Activated CD8-positive, alpha-beta memory T cell treated with anti-CD3 and anti-CD28 coated beads for 1 hour (primary cell): ENCODE data around the gene FOXF1.

ENCODE experiments used
- DNase-seq, 2 donors: peaks; one replicate each; pipeline ENCODE4 v3.0.0-alpha.2; 2020; ENCODE audit warnings: low read depth in 1 of 2; ENCODE audit errors: extremely low read depth in 1 of 2

FOXF1 gene

DNA sequence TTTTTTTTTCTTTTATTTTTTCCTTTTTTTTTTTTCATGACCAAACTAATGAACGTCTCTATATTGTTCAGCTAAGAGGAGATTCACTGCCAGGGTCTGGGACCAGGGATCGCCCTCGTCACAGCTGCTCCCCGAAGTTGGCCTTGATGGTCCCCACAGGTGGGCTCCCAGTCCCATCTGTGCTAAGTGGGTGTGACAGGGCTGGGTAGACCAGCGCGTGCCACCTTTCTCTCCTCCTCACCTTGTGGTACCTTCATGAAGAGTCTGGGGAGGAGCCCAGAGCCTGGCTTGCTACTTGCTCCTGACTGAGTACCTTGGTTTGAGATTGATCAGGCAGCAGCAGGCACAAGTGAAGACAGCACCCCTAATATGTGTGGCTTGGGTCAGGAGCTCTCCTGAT, 6.5 kb upstream of the FOXF1 start:
- no peak for DNase-seq

DNA sequence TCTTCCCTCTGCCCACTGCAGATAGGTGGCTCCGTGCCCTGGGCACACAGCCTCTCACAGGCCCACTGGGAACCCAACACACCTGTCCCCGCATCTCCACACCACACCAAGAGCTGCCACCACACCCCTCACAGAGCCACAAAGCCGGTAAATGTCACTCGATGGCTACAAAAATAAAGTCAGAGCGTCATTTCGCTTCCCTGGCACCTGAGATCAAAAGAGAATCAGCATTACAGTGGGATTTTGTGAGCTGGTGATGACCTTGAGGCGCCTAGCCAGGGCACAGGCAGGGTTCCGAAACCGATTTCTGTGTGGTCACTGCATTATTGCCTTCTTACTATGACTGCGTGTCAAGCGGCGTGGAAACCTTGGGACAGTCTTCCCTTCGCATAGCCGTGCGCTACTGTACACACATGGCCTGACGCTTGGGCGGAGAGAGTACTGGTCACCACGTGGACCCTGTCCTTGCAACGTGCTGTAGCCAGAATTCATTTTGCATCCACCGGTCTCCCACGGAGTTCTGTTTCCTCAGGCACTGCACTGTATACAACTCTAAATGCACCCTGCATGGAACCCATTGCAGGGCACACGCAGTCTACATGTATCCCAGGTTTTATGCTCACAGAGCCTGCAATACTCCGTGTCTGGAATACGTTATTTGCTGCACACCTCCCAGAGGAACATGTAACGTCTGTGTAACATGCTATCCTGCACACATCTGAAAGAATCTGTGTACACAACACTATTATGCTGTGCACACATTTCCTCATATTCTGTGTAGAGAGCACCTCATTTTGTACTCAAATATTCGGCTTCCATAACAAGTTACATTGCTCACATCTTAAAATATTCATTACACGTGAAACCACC, 5.8 kb upstream of the FOXF1 start:
- DNase-seq: no peak

DNA sequence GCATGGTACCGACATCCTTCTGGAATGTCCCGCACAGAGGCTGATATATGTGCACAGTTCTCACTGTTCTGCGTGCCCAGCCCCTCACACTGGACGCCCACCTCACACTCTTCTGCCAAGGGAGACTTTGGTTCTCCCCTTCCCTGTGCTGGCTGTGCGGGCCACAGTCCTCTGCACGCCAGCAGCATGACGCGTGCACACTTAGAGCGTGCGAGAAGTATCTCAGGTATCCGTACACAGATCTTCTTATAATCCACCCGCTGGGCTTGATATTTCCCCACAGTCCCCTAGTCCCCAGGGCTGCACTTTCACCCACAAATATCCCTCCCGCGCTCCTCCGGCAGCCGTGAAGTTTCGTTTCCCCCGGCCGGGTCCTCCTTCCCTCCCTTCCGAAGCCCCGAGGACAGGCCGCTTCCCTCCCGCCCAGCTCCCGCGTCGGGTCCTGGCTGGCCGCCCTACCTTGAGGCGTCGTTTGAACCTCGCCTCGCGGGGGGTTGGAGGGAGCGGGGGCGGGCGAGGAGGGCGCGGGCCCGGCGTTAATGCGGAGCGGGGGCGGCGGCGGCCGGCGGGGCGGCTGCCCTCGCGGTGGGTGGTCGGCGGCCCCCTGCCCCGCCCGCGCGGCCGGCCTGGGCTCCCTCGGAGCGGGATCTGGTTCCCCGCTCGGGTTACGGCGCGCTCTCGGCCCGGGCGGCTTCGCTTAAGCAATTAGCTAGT, 5.0 kb upstream of the FOXF1 start:
- no peak for DNase-seq

DNA sequence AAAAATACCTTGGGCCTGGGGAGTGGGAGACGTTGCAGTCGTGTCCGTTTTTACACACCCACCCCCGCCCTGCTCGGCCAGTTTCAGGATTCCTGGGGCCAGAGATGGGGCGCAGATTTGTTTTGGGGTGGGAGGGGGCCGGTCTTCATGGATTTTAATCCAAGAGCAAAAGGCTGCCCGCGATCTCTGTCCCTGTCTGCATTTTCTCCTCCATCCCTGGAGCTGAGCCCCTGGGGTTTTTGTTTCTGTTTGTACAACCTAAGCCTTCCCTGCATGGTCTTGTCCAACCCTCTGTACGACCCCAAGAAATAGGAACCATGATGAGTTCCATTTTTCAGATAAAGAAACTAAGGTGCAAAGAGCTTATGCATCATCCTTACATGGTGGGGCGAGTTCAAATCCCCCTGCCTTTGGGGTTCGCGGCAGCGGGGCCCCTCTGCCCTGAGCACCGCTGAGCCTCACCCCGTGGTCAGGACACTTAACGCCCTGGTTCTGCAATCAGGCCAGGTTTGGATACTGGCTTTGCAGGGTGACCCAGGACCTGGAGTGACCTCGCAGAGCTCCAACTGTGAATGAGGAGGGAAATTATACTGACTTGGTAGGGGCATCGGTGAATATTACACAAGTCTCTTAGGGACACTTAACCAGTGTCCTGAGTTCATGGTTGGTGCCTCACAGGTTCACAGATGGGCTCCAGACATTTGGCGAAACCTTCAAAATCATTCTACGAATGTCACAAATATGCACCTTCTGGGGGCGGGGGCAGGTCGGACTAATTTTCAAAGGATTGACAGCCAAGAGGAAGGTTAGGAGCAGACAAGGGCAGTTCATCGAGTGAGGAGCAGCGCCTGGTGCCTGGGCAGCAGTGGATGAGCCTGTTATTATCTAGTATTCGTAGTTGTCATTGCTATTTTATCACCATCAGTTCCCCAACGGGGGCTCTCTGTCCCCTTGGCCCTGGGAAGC, 4.1 kb upstream of the FOXF1 start:
- no peak for DNase-seq

DNA sequence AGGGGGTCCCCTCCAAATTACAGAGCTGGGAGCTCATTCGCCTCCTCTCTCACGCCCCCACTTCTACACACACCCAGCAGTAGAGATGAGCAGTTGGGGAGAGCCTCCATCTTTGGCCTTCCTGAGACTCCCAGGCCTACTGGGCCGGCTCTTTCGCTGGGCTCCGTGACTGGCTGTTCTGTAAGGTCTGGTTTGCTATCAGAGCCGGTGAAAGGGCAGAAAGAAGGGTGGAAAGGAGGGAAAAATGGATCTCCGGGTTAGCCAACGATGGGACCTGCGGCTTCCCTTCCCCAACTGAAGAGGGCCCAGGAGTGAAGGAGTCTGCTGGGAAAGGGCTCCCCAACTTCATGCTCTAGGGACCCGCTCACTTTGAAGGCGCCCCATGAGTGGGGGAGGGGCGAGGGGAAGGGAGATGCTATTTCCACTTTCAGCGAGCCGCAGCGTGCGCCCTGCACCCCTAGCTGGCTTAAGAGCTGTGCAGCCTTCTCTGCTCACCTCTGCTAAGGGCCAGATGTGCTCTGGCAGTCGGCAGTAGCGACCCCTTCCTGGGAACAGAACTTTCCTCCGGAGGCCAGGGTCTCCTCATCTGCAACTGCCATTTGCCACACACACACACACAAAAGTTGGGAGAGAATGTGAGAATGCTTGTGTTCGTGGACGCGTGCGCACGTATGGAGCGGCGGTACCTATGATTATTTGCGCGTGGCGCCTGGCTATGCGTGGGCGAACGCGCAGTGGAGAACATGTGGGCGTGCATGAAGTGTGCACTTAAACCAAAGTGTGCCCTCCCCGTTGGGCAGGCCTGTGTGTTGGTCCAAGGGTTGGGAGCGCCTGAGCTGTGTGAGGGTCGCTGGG, 2.9 kb upstream of the FOXF1 start:
- DNase-seq: no peak

DNA sequence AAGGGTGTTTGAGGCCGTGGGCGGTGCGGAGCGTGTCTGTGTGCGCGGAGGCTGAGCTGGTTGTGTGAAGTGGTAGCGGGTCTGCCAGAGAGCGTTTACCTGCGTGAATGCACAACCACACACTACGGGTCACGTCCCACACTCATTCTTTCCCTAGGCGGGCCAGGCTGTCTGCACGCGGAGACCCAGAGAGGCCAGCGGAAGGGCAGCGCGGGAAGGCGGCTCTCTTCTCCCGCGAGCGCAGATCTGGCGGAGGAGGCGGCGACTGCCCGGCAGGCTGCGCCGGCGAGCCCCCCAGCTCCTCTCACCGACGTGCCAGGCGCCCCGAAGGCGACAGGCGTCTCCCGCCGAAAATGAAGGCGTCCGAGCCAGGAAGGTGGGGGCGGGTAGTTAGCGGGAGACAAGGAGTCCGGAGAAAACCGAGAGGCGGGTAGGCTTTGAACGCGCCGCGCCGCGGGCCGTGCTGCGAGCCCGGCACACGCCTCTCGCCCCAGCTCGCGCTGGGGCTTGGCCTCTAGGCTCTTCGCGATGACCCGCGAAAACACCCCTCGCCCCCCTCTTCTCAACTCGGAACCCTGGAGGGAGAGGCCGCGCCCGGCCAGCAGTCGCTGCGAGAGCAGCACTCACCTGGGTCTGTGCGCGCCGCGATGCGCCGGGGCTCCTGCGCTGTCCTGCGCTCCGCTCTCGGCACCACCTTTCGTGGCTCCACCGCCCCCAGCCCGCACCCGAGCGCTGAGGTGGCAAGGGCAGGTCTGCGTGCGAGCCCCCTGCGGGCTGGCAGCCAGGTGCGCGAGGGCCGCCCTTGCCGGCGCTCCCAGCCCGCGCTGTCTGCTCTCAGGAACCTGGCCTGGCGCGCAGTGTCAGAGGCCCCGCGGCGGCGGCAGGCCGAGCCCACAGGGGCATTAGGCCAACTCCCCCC, 2.0 kb upstream of the FOXF1 start:
- no peak for DNase-seq

DNA sequence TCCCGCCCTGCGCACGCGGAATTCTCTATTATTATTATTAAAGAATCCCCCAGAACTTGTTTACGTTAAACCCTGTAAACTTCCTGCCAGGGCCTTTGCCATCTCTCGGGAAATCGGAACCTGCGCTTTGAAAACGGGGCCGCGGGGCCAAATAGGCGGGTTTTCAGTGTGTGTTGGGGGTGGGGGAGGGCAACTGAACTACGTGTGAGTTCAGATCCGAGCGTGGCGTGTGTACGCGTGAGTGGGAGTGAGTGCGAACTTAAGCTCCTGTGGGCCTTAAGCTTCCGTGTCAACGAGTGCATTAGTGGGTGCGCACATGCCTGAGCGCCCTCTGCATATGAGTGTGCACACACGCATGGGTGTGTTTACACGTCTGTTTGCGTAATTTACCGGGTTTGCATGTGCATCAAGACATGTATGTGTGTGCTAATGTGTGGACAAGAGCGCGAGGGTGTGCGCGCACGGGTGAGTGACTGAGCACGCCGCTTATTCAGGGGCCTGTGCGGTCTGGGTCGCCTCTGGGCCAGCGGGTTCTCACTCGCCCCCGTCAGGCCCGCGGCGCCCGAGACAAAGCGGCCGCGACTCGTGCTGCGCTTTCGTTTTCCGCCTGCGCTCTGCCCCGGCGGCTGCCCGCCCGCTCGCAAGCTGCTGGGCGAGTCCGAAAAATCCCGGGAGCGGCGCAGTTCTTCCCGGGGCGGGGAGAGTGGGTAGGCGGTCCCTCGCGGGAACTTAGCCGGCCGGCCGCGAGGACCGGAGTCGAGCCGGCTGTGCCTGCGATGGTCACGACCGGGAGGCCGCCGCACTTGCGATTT, 1.2 kb upstream of the FOXF1 start:
- DNase-seq: no peak

DNA sequence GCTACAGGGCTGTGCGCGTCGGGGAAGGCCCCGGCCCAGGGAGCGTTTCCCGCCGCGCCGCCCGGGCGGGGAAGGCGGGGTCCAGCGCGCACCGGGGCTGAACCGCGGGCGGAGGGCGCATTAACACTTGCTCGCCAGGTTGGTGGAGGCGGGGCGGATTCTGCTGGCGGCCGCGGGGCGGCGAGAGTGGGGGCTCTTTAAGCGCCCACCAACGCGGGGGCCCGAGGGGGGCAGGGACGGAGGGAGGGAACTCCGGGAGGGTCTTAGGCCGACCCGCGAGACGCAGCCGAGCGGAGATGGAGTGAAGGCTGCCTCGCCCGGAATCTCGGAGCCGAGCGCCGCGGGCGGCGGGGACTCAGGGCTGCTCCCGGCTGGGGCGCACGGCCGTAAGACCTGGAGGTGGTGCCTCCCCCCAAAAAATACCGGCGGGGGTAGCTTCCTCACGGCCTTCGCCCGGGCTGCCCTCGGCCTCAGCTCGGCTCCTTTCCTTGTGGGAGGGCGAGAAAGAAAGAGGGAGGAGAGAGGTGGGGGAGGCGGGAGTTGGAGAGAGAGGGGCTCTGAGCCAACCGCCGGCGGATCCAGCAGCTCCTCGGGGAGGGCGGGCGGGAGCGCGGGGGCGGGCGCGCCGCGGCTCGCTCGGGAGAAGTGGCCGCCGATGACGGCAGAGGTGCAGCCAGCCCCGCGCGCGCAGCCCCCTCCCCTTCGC, 415 bp upstream of the FOXF1 start:
- no peak for DNase-seq

DNA sequence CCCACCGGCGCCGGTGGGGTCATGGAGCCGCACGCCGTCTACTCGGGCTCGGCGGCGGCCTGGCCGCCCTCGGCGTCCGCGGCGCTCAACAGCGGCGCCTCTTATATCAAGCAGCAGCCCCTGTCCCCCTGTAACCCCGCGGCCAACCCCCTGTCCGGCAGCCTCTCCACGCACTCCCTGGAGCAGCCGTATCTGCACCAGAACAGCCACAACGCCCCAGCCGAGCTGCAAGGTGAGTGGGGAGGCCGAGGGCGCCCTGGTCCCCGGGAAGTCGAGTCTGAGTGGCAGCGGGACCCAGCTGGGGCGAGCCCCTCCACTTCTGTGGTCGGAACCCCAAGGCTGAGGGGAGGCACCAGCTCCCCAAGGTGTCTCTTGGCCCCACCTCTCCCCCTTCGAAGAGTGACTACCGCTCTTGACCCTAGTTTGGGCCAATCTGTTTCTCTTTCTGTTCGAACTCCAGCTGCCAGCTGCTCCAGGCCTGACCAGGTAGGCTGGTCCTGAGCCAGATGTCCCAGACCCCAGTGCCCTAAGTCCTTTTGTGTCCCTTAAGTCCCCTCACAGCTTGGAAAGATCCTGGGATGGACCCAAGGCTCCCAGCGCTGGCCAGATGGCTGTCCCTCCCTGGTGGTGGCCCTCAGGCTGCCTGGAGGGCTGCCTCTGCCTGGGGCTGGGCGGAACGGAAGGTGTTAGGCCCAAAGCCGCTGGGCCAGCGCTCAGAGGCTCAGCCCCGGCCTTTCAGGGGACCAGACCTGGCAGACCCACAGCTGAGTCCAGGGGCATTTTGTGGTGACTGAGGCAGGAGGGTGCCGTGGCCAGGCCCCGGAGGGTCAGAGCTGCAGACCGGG, 1.2 kb downstream of the FOXF1 start:
- no peak for DNase-seq

DNA sequence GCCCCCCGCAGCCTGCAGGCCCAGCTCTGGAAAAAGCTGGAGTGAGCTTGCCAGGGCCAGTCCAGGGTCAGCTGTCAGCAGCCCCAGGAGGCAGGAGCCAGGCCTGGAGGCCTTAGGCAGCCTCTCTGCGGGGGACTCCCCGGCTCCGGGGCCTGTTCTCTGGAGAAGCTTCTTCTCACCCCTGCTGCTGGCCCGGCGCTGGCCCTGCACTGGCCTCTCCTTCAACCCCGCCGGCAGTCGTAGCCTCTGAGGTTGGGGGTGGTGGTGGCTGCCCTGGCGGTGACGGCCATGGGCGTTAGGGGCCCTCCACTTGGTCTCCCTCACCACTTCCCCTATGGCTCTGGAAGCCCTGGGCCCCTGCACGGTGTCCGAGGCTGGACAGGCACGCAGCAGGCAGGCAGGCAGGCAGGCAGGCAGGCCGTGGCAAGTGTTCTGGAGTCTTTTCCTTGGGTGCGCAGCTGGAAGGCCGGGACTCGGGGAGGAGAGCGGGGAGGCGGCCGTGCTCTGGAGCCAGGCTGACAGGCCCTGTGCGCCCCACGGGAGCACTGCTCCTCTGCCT, 2.1 kb downstream of the FOXF1 start:
- DNase-seq: no peak

DNA sequence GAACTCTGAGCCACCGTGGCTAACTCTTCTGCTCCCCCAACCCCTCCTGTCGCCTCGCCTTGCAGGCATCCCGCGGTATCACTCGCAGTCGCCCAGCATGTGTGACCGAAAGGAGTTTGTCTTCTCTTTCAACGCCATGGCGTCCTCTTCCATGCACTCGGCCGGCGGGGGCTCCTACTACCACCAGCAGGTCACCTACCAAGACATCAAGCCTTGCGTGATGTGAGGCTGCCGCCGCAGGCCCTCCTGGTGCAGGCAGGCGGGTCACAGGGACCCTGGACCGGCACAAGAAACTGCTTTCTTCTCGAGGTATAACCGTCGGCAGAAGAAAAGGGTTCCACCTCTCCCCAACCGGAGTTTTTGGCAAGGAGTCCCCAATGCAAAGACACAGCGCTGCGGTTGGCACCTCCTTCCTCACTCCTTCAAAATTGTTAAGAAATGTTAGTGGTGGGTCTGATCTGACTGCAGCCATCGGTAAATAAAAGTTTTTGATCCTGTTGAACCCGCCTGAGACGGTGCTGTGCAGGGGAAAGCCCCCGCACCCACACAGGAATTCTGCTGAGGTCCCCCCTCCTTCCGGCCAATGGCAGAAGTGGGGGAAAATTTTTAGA, 2.6 kb downstream of the FOXF1 start:
- DNase-seq: no peak

DNA sequence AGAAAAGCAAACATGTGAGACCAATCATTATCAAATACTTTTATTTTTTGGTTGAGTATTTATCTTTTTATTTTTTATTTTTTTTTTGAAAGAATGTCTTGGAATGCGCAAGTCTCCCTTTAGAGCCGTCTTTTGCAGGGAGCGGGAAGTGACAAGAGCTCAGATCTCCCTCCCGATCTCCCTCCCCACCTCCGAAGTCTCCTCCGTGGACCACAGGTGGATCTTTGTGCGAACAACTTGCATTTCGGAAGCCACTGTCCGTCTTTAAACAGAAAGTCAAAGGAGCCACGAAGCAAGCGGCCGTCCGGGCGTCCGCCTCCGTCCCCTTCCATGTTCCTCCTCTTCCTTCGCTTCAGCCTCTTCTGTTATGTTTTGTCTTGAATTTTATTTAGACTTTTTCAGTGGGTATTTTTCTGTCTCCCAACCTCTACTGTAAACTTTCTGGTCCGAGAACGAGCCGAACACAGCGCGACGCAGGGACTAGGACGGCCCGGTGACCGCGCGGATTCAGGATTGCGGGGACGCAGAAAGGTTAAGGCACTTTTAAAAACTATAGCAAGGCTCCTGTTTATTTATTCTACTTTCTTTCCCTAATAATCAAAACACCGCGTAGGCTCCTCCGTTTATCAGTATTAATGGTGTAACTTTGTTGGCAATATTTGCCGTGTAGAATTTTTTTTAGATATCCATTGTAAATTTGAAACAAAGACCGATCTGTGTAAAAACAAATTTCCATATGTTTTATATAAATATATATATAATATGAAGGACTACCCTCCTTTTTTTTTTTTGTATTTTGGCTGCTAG, 3.3 kb downstream of the FOXF1 start:
- DNase-seq: no peak

DNA sequence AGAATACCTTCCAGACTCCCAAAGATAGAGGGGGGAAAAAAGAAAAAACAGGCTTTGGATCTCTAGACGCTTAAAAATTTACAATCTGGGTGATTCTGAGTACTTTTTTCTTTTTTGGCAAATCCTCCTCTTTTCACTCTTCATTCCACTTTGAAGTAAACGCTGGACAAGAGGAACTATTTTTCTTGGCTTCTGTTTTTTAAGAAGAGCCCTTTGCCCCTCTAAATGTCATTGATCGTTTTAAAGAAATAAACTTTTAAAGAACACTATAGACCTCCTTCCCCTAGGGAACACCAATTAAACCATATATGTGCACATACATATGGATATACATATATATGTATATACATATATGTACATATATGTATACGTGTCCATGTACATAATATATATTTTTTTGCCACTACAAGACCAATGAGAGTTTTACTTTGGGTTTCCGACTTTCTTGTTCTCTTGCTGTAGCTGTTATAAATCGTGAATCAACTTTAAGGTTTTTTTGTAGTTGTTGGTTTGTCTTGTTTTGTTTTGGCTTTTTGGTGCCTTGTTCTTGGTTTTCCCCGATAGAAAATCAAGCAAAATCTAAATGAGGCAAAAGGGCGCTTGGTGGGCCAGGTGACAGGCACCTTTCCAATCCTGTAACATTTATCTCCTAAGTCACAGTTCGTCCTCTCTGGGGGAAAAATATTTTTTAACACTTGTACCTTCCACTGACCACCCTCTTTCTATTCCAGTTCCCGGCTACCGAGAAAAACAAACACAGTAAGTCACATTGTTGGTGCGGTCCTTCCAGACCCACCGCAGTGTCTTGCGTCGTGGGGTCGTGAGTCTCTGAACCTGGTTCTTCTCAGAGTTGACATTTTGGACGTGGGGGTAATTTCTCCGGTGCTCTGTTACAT, 4.4 kb downstream of the FOXF1 start:
- DNase-seq: no peak

DNA sequence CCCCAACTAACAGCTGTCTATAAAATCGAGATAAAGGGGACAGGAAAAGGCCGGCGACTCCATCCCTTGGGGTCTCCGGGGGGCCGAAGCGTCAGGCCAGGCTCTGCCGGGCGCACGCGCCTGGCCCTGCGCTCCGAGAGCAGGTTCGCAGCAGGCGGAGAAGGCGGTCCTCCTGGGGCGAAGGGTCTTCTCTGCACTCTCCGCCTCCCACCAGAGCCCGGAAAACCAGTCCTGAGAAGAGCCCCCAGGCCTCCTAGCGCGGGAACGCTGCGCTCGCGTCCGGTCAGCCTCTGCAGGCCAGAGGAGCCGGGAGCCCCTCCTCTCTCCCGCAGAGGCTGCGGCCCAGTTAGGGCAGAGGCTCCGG, 5.1 kb downstream of the FOXF1 start:
- DNase-seq: no peak
